Measurements from ENCODE around the gene RARRES2.

The RARRES2 gene

GRCh38 chr7:150332852-150333635 is 8.4 kb downstream of the RARRES2 start:
- H3K4me3 ChIP-seq (ENCODE audit: low read depth, low read length): no peak overlapping the region
- no peak for DNase-seq (ENCODE audit: low read depth)
- TF ChIP-seq CTCF (IDR thresholded peaks at IDR 0.05; ENCODE audit: control insufficient read depth, extremely low read depth, insufficient read depth): no peak

GRCh38 chr7:150330211-150330885 is 11.1 kb downstream of the RARRES2 start:
- DNase-seq (ENCODE audit: low read depth): no peak
- H3K4me3 ChIP-seq (ENCODE audit: low read depth, low read length): no peak overlapping the region
- TF ChIP-seq CTCF (IDR thresholded peaks at IDR 0.05; ENCODE audit: control insufficient read depth, extremely low read depth, insufficient read depth): no peak

GRCh38 chr7:150329331-150330120 is 11.9 kb downstream of the RARRES2 start:
- no peak for DNase-seq (ENCODE audit: low read depth)
- TF ChIP-seq CTCF (IDR thresholded peaks at IDR 0.05; ENCODE audit: control insufficient read depth, extremely low read depth, insufficient read depth): no peak
- no peak overlapping the region for H3K4me3 ChIP-seq (ENCODE audit: low read depth, low read length)

- no peak for TF ChIP-seq CTCF (IDR thresholded peaks at IDR 0.05; ENCODE audit: control insufficient read depth, extremely low read depth, insufficient read depth)
- no peak for DNase-seq (ENCODE audit: low read depth)
- no peak overlapping the region for H3K4me3 ChIP-seq (ENCODE audit: low read depth, low read length)
Measured at GRCh38 chr7:150327308-150327707, 14.1 kb downstream of the RARRES2 start.

GRCh38 chr7:150326657-150327268 is 14.7 kb downstream of the RARRES2 start:
- H3K4me3 ChIP-seq (ENCODE audit: low read depth, low read length): no peak overlapping the region
- no peak for TF ChIP-seq CTCF (IDR thresholded peaks at IDR 0.05; ENCODE audit: control insufficient read depth, extremely low read depth, insufficient read depth)
- DNase-seq (ENCODE audit: low read depth): no peak

- no peak for TF ChIP-seq CTCF (IDR thresholded peaks at IDR 0.05; ENCODE audit: control insufficient read depth, extremely low read depth, insufficient read depth)
- H3K4me3 ChIP-seq (ENCODE audit: low read depth, low read length): no peak overlapping the region
- no peak for DNase-seq (ENCODE audit: low read depth)
Measured at GRCh38 chr7:150325901-150326300, 15.5 kb downstream of the RARRES2 start.

All from LNCaP clone FGC (cell line).